Measurements from ENCODE around the gene WNT8B. TPM values are rescaled to one million over a fixed set of nuclear protein-coding genes. Genes with fewer than 3 reads are reported as not detected.
A peak's percentile ranks its signal among the peaks of the same experiment; 100 is the strongest.

WNT8B gene
- total RNA-seq: not detected

DNA sequence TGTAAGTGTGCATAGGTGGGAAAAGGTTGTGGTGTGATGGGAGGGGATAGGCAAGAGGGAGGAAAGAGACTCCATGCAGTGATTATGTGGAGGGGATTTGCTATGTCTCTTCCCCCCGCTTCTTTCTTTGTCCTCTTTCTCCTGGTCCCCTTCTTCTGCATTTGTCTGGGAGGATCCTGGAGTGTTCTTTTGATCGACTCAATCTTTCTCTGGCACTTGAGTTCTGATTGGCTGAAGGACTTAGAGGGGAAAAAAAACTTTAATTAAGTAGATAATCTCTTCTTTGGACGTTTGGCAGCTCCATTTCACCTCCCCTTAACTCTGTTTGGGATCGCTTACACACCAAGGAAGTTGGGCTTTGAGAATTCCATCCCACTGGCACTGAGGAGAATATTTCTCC is at the start of gene WNT8B:
TSS of gene WNT8B (plus strand) at position 301 of the 400 bp plus-strand sequence. CDS start 160 bp downstream, outside the sequence.
- intact Hi-C loops (cut with DNase I): no loop called here

GRCh38 chr10:100413173-100413572 is 49.6 kb upstream of the WNT8B start:
- no peak for TF ChIP-seq POLR2A (IDR thresholded peaks at IDR 0.05)
- TF ChIP-seq, protein P1, sequence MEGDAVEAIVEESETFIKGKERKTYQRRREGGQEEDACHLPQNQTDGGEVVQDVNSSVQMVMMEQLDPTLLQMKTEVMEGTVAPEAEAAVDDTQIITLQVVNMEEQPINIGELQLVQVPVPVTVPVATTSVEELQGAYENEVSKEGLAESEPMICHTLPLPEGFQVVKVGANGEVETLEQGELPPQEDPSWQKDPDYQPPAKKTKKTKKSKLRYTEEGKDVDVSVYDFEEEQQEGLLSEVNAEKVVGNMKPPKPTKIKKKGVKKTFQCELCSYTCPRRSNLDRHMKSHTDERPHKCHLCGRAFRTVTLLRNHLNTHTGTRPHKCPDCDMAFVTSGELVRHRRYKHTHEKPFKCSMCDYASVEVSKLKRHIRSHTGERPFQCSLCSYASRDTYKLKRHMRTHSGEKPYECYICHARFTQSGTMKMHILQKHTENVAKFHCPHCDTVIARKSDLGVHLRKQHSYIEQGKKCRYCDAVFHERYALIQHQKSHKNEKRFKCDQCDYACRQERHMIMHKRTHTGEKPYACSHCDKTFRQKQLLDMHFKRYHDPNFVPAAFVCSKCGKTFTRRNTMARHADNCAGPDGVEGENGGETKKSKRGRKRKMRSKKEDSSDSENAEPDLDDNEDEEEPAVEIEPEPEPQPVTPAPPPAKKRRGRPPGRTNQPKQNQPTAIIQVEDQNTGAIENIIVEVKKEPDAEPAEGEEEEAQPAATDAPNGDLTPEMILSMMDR (IDR thresholded peaks at IDR 0.05): no peak
- Histone ChIP-seq H3K4me1 (no peaks in the 10 kb centered on the region), H3K4me3 (no peak overlapping the region), H3K36me3 (no peaks in the 10 kb centered on the region), H3K9me3 (no peaks in the 10 kb centered on the region), H3K27me3 (no peaks in the 10 kb centered on the region), H3K27ac (no peak overlapping the region)
- intact Hi-C loops (cut with DNase I): no loop called here
- no peak for DNase-seq
- 81 to 82% methylated on average over 3 of the region's 3 CpGs for WGBS, 2 donors

More for the DNA sequence above, at the start of gene WNT8B:
- TF ChIP-seq, protein P1 (IDR thresholded peaks at IDR 0.05): no peak
- no peak for TF ChIP-seq POLR2A (IDR thresholded peaks at IDR 0.05)
- H3K4me1 ChIP-seq: no peaks in the 10 kb centered on the region
- H3K4me3 ChIP-seq: no peak within 1 kb of the TSS
- no peak for DNase-seq
- no peaks in the 10 kb centered on the region for H3K36me3 ChIP-seq
- H3K27me3 ChIP-seq: peaks cover 0 to 3% (median 0%) of the 10 kb centered on the region in 4 donors
- WGBS, 2 donors: 55 to 67% methylated on average over 4 of the region's 4 CpGs
- no peaks in the 10 kb centered on the region for H3K9me3 ChIP-seq
- H3K27ac ChIP-seq: no peak within 1 kb of the TSS

- H3K9me3 ChIP-seq: no peaks in the 10 kb centered on the region
- H3K27me3 ChIP-seq: peaks cover 0 to 8% (median 0%) of the 10 kb centered on the region in 4 donors
- no peak for TF ChIP-seq POLR2A (IDR thresholded peaks at IDR 0.05)
- TF ChIP-seq, protein P1 (IDR thresholded peaks at IDR 0.05): no peak
- no peak for DNase-seq
- H3K36me3 ChIP-seq: no peaks in the 10 kb centered on the region
- H3K4me3 ChIP-seq: no peak overlapping the region
- 77 to 85% methylated on average over 4 of the region's 4 CpGs for WGBS, 2 donors
- no peaks in the 10 kb centered on the region for H3K4me1 ChIP-seq
- intact Hi-C loops (cut with DNase I): no loop called here
- no peak overlapping the region for H3K27ac ChIP-seq
Observed at GRCh38 chr10:100419911-100420449, 42.8 kb upstream of the WNT8B start.

DNA sequence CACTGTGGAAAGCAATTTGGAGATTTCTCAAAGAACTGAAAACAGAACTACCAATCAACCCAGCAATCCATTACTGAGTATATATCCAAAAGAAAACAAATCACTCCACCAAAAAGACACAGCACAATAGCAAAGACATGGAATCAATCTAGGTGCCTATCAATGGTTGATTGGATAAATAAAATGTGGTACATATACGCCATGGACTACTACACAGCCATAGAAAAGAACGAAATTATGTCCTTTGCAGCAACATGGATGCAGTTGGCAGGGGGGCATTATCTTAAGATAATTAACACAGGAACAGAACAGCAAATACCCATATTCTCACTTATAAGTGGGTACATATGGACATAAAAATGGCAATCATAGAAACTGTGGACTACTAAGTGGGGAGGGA is 35.4 kb upstream of the WNT8B start:
- H3K27ac ChIP-seq: no peak overlapping the region
- TF ChIP-seq, protein P1 (IDR thresholded peaks at IDR 0.05): no peak
- no peak for TF ChIP-seq POLR2A (IDR thresholded peaks at IDR 0.05)
- H3K4me1 ChIP-seq: peaks cover 0 to 3% (median 0%) of the 10 kb centered on the region in 3 donors
- H3K36me3 ChIP-seq: no peaks in the 10 kb centered on the region
- 85 to 96% methylated on average over 2 of the region's 2 CpGs for WGBS, 2 donors
- H3K4me3 ChIP-seq: no peak overlapping the region
- H3K27me3 ChIP-seq: no peaks in the 10 kb centered on the region
- DNase-seq: no peak
- intact Hi-C loops (cut with DNase I): no loop called here
- H3K9me3 ChIP-seq: no peaks in the 10 kb centered on the region

DNA sequence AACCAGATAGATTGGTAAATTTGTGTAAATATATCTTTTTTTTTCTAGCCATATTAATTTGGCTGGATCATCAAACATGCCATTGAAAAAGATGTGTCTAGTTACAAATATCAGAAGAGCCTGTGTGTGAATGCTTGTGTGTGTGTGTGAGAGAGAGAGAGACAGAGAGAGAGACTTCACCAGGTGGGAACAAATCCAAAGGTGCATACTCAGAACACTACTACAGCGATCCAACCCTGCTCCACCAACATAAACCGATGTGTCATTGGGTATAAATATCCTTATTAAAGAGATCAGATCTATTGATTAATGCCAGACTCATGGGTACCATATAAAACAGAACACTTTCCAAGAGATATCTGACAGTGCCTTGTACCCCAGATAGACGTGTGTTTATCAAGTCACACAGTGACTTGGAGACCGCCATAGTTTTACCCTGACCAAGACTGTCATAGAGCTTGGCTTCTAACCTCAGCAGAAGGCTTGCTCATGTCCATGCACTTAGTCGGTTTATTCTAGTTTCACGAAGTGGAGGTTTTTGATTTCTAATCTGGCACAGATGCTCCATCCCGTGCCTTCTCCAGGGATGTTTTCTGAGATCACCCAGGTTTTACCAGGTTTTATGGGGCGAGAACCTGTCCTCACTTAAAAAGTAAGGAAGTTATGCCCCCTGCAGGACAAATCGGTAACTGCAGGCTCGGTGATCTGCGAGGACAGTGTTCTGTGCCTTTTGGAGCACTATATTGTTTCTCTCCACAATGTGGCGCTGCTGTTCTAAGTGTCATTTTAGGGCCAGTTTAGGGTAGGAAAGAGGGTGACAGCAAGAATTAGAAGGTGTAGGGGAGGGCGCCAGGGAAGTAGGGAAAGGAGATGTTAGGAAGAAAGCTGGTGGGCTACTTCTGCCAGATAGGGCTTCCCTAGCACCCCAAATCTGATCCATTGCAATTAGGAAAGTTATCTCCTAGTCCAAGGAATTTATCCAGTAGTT is 29.3 kb upstream of the WNT8B start:
- 20 to 25% methylated on average over 9 to 13 of the region's 13 CpGs for whole genome bisulfite sequencing, 2 donors
- no peaks in the 10 kb centered on the region for H3K9me3 ChIP-seq
- TF ChIP-seq POLR2A (IDR thresholded peaks at IDR 0.05): no peak
- TF ChIP-seq, protein P1 (IDR thresholded peaks at IDR 0.05): peak; percentile 93 to 100 (median 100)
- H3K4me3 ChIP-seq: no peak overlapping the region
- DNase-seq: peak; percentile 30
- intact Hi-C loops (cut with DNase I): loop anchor here (2.0 to 10.0 kb wide), 2 partner anchors 81 to 95 kb away; partner anchors contain the start of gene SEC31B
- H3K27ac ChIP-seq: no peak overlapping the region
- no peaks in the 10 kb centered on the region for H3K27me3 ChIP-seq
- no peaks in the 10 kb centered on the region for H3K36me3 ChIP-seq
- peaks cover 0 to 20% (median 2%) of the 10 kb centered on the region in 3 donors for H3K4me1 ChIP-seq

Data from esophagus squamous epithelium (tissue), 5 donors.